HFFc6 (cell line): ENCODE results near the gene DTNBP1. TPM values are rescaled to one million over a fixed set of nuclear protein-coding genes. Genes with fewer than 3 reads are reported as not detected.

Experiments
- DNase-seq: peaks from one replicate; pipeline ENCODE4 v3.0.0-alpha.2; 2018
- H3K27ac Mint-ChIP-seq: 2 replicates; pipeline ENCODE4 v1.8.0; 2020; ENCODE audit warnings: mild to moderate bottlenecking, mixed read lengths
- H3K27me3 Mint-ChIP-seq: 2 replicates; pipeline ENCODE4 v1.8.0; 2021; ENCODE audit warnings: mild to moderate bottlenecking, moderate library complexity, mixed read lengths; ENCODE audit not compliant: insufficient read depth
- H3K36me3 Mint-ChIP-seq: 2 replicates; pipeline ENCODE4 v1.8.0; 2021; ENCODE audit warnings: low read depth, mixed read lengths
- H3K4me1 Mint-ChIP-seq: 2 replicates; pipeline ENCODE4 v1.8.0; 2020; ENCODE audit warnings: low read depth, mixed read lengths
- H3K4me3 Mint-ChIP-seq: 2 replicates; pipeline ENCODE4 v1.8.0; 2020; ENCODE audit warnings: mild to moderate bottlenecking, moderate library complexity, mixed read lengths
- H3K9me3 Mint-ChIP-seq: 2 replicates; pipeline ENCODE4 v1.8.0; 2020; ENCODE audit warnings: mild to moderate bottlenecking, mixed read lengths
- CTCF ChIP-seq: fragments of 200-600 bp; sonication (generic); IDR thresholded peaks from 2 replicates; pipeline ENCODE4 v1.5.0; 2021; ENCODE audit warnings: antibody characterized with exemption, mild to moderate bottlenecking
- total RNA-seq, 6 experiments: library from RNA; stranded (reverse); fragmentation: NEBNext Ultra II Directional; extraction: Animal tissue kit (Norgen Biotek cat#: 25700); gene quantifications; 2 replicates in 1 of 6; 3 replicates in 5 of 6; pipeline ENCODE4 v1.2.3, GENCODE V29; 2021

Gene DTNBP1
- total RNA-seq, 6 experiments from 2014 or later: 10.4 to 15.3 (median 13.9) TPM

GRCh38 chr6:15536198-15536955 lies 126.5 kb downstream of the DTNBP1 start:
- no peak overlapping the region for H3K4me3 Mint-ChIP-seq
- H3K36me3 Mint-ChIP-seq: peaks cover 9% of the 10 kb centered on the region
- peaks cover 4% of the 10 kb centered on the region for H3K27me3 Mint-ChIP-seq
- peaks cover 15% of the 10 kb centered on the region; the same call in 1 of the 2 replicates for H3K4me1 Mint-ChIP-seq
- DNase-seq: no peak
- H3K9me3 Mint-ChIP-seq: no peaks in the 10 kb centered on the region
- H3K27ac Mint-ChIP-seq: no peak overlapping the region
- no peak for TF ChIP-seq CTCF

GRCh38 chr6:15535495-15536197 lies 127.2 kb downstream of the DTNBP1 start:
- Mint-ChIP-seq H3K4me1 (peaks cover 15% of the 10 kb centered on the region; the same call in 1 of the 2 replicates), H3K9me3 (no peaks in the 10 kb centered on the region), H3K27me3 (peaks cover 4% of the 10 kb centered on the region), H3K4me3 (no peak overlapping the region), H3K36me3 (peaks cover 15% of the 10 kb centered on the region), H3K27ac (no peak overlapping the region)
- no peak for TF ChIP-seq CTCF
- no peak for DNase-seq

GRCh38 chr6:15534974-15535373 lies 127.9 kb downstream of the DTNBP1 start:
- H3K4me1 Mint-ChIP-seq: peaks cover 15% of the 10 kb centered on the region; the same call in 1 of the 2 replicates
- peaks cover 17% of the 10 kb centered on the region for H3K36me3 Mint-ChIP-seq
- H3K9me3 Mint-ChIP-seq: no peaks in the 10 kb centered on the region
- no peak for TF ChIP-seq CTCF
- no peak for DNase-seq
- no peak overlapping the region for H3K4me3 Mint-ChIP-seq
- H3K27me3 Mint-ChIP-seq: peaks cover 4% of the 10 kb centered on the region
- no peak overlapping the region for H3K27ac Mint-ChIP-seq

- DNase-seq: no peak
- Mint-ChIP-seq H3K36me3 (peaks cover 20% of the 10 kb centered on the region), H3K4me1 (peaks cover 15% of the 10 kb centered on the region; the same call in 1 of the 2 replicates), H3K27me3 (peaks cover 4% of the 10 kb centered on the region), H3K4me3 (no peak overlapping the region), H3K27ac (no peak overlapping the region), H3K9me3 (no peaks in the 10 kb centered on the region)
- TF ChIP-seq CTCF: no peak
Measured at GRCh38 chr6:15533379-15534026, 129.3 kb downstream of the DTNBP1 start.

- TF ChIP-seq CTCF: no peak
- no peak overlapping the region for H3K27ac Mint-ChIP-seq
- H3K27me3 Mint-ChIP-seq: peaks cover 3% of the 10 kb centered on the region
- no peak overlapping the region for H3K4me3 Mint-ChIP-seq
- DNase-seq: no peak
- no peaks in the 10 kb centered on the region for H3K9me3 Mint-ChIP-seq
- peaks cover 20% of the 10 kb centered on the region for H3K36me3 Mint-ChIP-seq
- H3K4me1 Mint-ChIP-seq: peaks cover 26% of the 10 kb centered on the region
Measured at GRCh38 chr6:15531973-15532372, 130.9 kb downstream of the DTNBP1 start.
